Naive B cell (primary cell): ENCODE data around the gene HCN4. TPM values are rescaled to one million over a fixed set of nuclear protein-coding genes. Genes with fewer than 3 reads are reported as not detected.

Experiments
- ATAC-seq, 2 donors: fragments of 150-1000 bp; cut with Tn5 transposase; 2 replicates each; pipeline ENCODE4 v1.10.0; 2021; ENCODE audit warnings: low read depth in 2 of 2, mild to moderate bottlenecking in 2 of 2, moderate library complexity in 2 of 2
- DNase-seq: peaks from one replicate; pipeline ENCODE4 v3.0.0; 2022
- H3K27ac Mint-ChIP-seq, 6 donors: one replicate each; pipeline ENCODE4 v1.8.0; 2020 to 2022; ENCODE audit warnings: mild to moderate bottlenecking in 6 of 6, mixed read lengths in 6 of 6, moderate library complexity in 5 of 6, inconsistent platforms in 2 of 6
- H3K27me3 Mint-ChIP-seq, 3 donors: one replicate each; pipeline ENCODE4 v1.8.0; 2021 to 2022; ENCODE audit warnings: mixed read lengths in 3 of 3, mild to moderate bottlenecking in 1 of 3
- H3K36me3 Mint-ChIP-seq, 2 donors: one replicate each; pipeline ENCODE4 v1.8.0; 2020 to 2022; ENCODE audit warnings: mixed read lengths in 2 of 2, inconsistent platforms in 1 of 2, mild to moderate bottlenecking in 1 of 2
- H3K4me1 Mint-ChIP-seq, 3 donors: one replicate each; pipeline ENCODE4 v1.8.0; 2020 to 2022; ENCODE audit warnings: mixed read lengths in 3 of 3, inconsistent platforms in 1 of 3, mild to moderate bottlenecking in 1 of 3, moderate library complexity in 1 of 3
- H3K4me3 Mint-ChIP-seq, 8 donors: one replicate each; pipeline ENCODE4 v1.8.0; 2020 to 2022; ENCODE audit warnings: mild to moderate bottlenecking in 8 of 8, mixed read lengths in 8 of 8, moderate library complexity in 8 of 8, inconsistent platforms in 2 of 8
- H3K9me3 Mint-ChIP-seq, 7 donors: one replicate each; pipeline ENCODE4 v1.8.0; 2020 to 2022; ENCODE audit warnings: mixed read lengths in 7 of 7, mild to moderate bottlenecking in 5 of 7, inconsistent platforms in 2 of 7, moderate library complexity in 1 of 7
- polyA plus RNA-seq, 6 donors: library from polyadenylated mRNA; unstranded; fragments of 300-500 nt; fragmentation: Illumina TruSeq; gene quantifications; one replicate each; pipeline ENCODE4 v1.2.3, GENCODE V29; 2021; ENCODE audit warnings: low read depth in 6 of 6

Gene HCN4
- polyA plus RNA-seq, 6 donors from 2014 or later = not detected

DNA sequence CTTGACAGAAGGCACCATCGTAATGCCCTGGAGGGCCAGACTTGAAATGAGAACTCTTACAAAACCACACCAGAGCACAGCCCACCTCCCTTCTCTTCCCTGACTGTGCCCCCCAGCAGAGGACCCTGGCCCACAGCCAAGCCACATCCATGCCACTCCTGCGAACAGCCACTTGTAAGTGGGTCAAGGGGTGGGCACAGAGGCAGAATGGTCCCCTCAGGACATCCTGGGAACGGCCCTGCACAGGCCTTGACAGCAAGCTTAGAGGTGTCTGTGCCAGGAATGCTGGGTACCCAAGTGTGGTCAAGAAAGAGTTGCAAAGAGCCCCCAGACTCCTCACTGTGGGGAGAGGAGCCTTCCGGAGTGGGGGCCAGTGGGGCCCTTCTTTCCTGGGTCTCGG is 33.3 kb downstream of the HCN4 start:
- Mint-ChIP-seq H3K9me3 (no peaks in the 10 kb centered on the region), H3K27ac (no peak overlapping the region), H3K4me3 (no peak overlapping the region), H3K27me3 (peaks cover 0 to 14% (median 4%) of the 10 kb centered on the region in 3 donors), H3K36me3 (no peaks in the 10 kb centered on the region), H3K4me1 (no peaks in the 10 kb centered on the region)
- ATAC-seq = no peak
- no peak for DNase-seq

DNA sequence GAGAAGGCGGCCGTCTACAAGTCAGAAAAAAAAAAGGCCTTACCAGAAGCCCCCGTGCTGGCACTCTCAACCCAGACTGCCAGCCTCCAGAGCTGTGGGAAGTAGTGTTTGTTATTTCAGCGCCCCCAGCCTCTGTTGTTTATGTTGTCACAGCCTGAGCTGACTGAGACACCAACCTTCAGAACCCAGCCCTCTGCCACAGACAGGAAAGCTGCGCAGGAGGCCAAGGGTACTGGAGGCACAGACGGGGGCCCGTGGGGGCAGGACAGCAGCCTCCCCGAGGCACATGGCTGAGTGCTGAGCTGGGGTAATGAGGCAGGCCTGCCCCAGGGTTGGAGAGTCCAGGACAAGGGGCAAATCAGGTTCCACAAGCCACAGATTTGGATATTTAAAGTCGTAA is 33.7 kb downstream of the HCN4 start:
- Mint-ChIP-seq H3K4me3 (no peak overlapping the region), H3K27me3 (peaks cover 0 to 14% (median 4%) of the 10 kb centered on the region in 3 donors), H3K27ac (no peak overlapping the region), H3K36me3 (no peaks in the 10 kb centered on the region), H3K4me1 (no peaks in the 10 kb centered on the region), H3K9me3 (no peaks in the 10 kb centered on the region)
- no peak for ATAC-seq
- no peak for DNase-seq

DNA sequence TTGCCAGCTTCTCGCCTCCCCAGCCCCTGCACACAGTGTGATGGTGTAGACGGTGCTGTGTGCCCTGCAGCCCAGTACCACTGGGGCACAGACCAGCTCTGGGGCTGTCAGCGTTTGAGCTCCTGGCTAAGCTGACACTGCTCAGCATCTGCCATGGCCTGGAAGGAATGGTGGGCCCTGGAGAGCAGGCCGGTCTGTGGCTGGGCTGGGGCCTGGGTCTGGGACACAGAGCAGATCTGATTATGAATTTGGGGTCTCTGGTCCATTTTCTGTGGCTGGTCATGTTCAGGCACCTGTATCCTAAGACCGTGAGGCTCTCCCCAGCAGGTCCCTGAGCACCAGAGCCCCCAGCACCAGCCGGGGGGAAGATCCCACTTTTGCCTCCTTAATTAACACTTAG is 34.7 kb downstream of the HCN4 start:
- Mint-ChIP-seq H3K9me3 (no peaks in the 10 kb centered on the region), H3K4me1 (no peaks in the 10 kb centered on the region)
- ATAC-seq = no peak

DNA sequence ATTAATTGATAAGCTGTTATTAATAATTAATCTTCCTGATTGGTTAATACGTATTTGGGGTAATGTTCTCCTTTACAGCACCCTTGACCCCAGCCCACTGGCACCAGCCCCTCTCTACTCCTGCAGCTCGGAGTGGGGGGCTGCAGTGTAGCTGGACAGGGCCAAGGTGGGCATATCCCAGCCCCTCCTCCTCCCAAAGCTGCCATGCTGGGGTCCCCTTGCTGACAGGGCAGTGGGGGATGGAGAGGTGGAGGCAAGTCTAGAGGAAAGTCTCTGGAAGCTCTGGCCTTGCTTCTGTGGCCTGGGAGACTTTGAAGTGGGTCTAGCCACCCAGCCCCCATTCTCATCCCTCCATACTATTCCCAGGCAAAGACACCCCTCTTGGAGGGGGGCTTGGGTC is 35.8 kb downstream of the HCN4 start:
- H3K27me3 Mint-ChIP-seq = peaks cover 0 to 17% (median 5%) of the 10 kb centered on the region in 3 donors
- no peak overlapping the region for H3K4me3 Mint-ChIP-seq
- H3K27ac Mint-ChIP-seq = no peak overlapping the region
- DNase-seq = no peak
- H3K4me1 Mint-ChIP-seq = peaks cover 0 to 1% (median 0%) of the 10 kb centered on the region in 3 donors
- H3K36me3 Mint-ChIP-seq = no peaks in the 10 kb centered on the region
- ATAC-seq = no peak
- H3K9me3 Mint-ChIP-seq = no peaks in the 10 kb centered on the region

More for the DNA sequence above, 34.7 kb downstream of the HCN4 start:
- DNase-seq = no peak
- no peak overlapping the region for H3K4me3 Mint-ChIP-seq
- no peak overlapping the region for H3K27ac Mint-ChIP-seq
- H3K27me3 Mint-ChIP-seq = peaks cover 0 to 14% (median 4%) of the 10 kb centered on the region in 3 donors
- H3K36me3 Mint-ChIP-seq = no peaks in the 10 kb centered on the region

DNA sequence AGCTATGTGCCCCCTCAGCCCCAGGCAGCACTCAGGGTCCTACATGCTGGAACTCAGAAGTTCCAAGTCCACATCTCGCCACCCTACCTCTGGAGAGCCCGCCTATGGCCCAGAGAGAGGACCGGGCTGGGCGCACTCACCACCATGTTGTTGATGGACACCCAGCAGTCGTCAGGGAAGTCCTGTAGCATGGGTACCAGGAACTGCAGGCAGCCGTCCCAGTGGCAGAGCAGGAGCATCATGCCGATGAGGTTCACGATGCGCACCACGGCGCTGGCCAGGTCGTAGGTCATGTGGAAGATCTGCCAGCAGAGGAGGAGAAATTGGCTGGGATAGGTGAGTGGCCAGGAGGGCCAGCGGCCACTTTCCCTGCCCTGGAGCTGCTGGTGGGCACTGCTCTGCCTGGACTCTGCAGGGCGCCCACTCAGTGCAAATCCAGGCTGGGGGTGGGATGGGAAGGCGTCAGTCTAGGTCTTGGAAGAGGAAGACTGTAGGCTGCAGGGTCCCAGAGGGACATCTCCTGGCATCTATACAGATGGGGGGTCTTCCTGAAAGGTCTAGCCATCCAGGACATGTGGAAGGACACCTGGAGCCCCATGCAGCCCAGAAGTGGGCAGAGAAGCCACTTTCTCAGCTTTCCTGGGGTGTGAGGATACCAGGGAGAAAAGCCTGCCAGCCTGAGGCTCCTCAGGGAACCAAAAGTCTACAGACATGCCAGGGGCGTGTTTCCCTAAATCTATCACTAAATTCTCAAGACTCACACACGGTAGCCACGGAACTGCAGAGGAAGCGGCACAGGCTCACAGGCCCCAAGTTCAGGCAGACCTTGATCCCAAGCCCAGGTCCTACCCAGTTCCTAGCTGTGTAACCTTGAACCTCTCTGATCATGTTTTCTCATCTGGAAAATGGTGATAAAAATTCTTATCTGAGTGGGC is 36.5 kb downstream of the HCN4 start:
- no peak for ATAC-seq

DNA sequence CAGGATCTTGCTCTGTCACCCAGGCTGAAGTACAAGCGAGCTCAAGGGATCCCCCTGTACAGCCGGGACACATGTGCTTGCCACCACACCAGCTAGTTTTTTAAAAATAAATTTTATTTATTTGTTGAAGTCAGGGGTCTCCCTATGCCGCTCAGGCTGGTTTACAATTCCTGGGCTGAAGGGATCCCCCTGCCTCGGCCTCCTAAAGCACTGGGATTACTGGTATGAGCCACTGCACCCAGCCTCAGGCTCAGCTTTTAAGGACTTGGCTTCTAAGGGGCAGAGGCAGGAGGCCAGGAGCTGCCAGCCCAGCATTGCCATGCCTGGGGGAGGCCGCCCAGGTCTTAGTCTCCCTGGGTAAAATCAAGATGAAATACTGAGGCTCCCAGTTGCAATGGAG is 37.3 kb downstream of the HCN4 start:
- no peak for ATAC-seq
- H3K9me3 Mint-ChIP-seq = no peaks in the 10 kb centered on the region
- H3K36me3 Mint-ChIP-seq = no peaks in the 10 kb centered on the region
- H3K4me3 Mint-ChIP-seq = no peak overlapping the region
- peaks cover 0 to 5% (median 2%) of the 10 kb centered on the region in 3 donors for H3K4me1 Mint-ChIP-seq
- H3K27ac Mint-ChIP-seq = no peak overlapping the region
- H3K27me3 Mint-ChIP-seq = peaks cover 0 to 14% (median 6%) of the 10 kb centered on the region in 3 donors
- no peak for DNase-seq

More for the DNA sequence above, 36.5 kb downstream of the HCN4 start:
- Mint-ChIP-seq H3K4me1 (peaks cover 0 to 5% (median 2%) of the 10 kb centered on the region in 3 donors), H3K36me3 (no peaks in the 10 kb centered on the region), H3K9me3 (no peaks in the 10 kb centered on the region), H3K27me3 (peaks cover 0 to 21% (median 7%) of the 10 kb centered on the region in 3 donors), H3K27ac (no peak overlapping the region), H3K4me3 (no peak overlapping the region)
- no peak for DNase-seq

DNA sequence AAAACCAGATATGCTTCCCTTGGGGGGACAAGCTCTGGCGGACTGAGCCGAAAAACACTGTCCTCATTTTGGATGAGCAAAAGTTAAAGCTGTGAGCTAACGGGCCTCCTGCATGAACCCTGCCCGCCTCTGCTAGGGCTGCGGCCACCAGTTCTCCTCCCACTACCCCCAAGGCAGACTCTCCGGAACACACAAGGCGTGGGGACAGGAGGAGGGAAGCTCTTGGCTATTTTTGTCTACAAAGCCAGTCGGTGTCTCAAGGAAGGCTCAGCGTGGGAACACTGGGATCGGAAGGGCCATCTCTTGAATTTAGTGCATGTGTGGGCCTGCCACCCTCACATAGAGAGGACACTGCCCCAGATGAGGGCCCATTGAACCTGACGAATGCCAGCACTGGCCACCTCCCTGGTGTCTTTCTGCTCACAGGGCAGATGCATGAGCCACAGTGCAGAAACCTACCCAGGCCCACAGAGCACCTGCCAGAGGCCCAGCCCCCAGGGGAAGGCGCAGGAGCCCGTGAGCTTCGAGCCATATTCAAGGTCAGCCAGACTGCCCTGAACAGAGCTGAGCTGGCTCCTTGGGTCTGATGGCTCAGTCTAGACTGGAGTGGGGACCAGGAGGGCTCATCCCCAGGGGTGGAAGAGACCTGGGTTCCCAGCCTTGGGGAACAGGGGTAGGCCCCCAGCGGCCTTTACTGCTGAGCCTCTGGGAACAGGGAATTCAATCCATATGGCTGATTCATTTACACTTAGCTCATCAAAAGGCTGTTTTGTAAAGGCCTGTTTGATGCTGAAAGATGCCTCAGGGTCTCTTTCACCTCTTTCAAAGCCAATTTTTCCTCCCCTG is 38.3 kb downstream of the HCN4 start:
- Mint-ChIP-seq H3K27ac (no peak overlapping the region), H3K36me3 (no peaks in the 10 kb centered on the region), H3K4me1 (peaks cover 5 to 10% (median 9%) of the 10 kb centered on the region in 3 donors), H3K4me3 (no peak overlapping the region), H3K27me3 (peaks cover 0 to 18% (median 6%) of the 10 kb centered on the region in 3 donors), H3K9me3 (no peaks in the 10 kb centered on the region)
- ATAC-seq (no peak), DNase-seq (no peak)

DNA sequence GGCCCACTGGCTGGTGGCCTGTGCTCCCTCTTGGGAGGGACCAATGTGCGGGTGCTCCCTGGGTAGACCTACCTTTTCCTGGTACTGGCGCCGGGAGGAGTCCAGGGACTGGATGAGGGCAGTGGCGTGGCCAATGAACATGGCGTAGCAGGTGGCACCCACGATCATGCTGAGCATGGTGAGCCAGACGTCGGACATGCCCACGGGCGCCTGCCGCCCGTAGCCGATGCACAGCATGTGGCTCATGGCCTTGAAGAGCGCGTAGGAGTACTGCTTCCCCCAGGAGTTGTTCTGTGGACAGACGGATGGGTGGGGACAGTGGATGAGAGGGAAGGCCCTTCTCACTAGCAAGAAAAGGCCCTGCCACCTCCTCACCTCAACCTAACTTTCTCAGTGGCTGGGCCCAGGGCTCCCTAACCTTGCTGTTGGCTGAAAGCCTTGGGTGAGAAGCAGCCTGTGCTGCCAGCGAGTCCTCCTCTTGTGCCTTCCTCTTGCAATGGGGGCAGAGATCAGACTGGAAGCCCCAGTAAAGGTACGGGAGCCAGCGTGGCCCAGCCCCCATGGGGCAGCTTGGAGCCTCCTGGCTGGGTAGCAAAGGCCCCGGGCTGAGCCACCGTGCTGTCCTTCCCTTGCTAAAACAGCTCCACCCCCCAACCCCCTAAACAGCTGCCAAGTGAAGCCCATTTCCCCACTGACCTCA is 39.1 kb downstream of the HCN4 start:
- Mint-ChIP-seq H3K27ac (no peak overlapping the region), H3K4me3 (no peak overlapping the region), H3K4me1 (peaks cover 9 to 11% (median 10%) of the 10 kb centered on the region in 3 donors), H3K27me3 (peaks cover 0 to 20% (median 6%) of the 10 kb centered on the region in 3 donors), H3K9me3 (peaks cover 0 to 2% (median 0%) of the 10 kb centered on the region in 7 donors), H3K36me3 (no peaks in the 10 kb centered on the region)
- DNase-seq (no peak), ATAC-seq (no peak)

DNA sequence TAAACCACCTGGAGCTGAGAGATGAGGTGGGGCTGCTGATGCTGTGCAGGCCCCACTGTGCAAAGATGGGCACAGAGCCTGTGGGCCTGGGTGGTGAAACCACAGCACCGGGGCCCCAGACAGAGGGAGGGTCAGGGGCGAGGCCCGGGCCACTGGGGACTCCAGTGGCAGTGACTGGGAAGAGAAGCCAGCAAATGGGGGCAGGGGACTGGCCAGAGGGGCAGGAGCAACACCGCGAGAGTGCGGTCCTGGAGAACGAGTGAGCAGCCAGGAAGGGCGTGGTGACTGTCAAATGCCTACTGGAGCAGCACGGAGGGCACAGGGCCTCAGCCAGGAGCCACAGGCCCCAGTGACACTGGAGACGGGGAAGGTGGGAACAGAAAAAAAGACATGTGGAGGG is 39.8 kb downstream of the HCN4 start:
- DNase-seq (no peak), ATAC-seq (no peak)
- peaks cover 0 to 4% (median 0%) of the 10 kb centered on the region in 7 donors for H3K9me3 Mint-ChIP-seq
- H3K36me3 Mint-ChIP-seq = no peaks in the 10 kb centered on the region
- H3K4me1 Mint-ChIP-seq = peaks cover 9 to 13% (median 10%) of the 10 kb centered on the region in 3 donors
- H3K4me3 Mint-ChIP-seq = no peak overlapping the region
- H3K27me3 Mint-ChIP-seq = peaks cover 0 to 20% (median 6%) of the 10 kb centered on the region in 3 donors
- H3K27ac Mint-ChIP-seq = peak overlapping the region in 1 of 6 donors; percentile 91

DNA sequence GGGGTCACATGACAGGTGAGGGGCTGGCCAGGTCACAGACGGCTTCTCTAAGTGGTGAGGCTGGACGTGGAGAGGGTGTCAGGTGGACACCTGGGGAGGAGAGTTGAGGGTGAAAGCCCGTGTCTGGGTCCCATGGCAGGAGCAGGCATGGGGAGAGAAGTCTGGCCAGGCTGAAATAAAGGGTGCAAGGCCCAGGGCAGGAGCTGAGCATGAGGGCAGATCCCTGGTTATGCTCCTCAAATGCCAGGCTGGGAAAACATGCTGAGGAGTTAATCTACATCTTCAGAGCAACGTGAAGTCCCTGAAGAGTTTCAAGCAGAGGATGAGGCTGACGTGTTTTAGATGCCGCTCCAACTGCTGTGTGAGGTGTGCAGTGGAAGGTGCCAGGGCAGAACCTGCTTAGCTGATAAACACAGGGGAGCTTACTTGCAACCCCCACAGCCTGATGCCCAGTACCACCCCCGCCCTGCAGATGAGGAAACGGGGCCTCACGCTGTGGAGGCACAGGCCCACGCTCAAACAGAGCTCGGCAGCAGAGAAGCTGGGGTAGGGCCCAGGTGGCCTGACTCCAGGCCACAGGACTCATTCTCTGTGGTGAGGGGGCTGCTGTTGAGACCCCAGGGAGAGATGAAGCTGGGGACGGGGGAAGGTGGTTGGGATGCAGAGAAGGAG is 40.5 kb downstream of the HCN4 start:
- H3K36me3 Mint-ChIP-seq = no peaks in the 10 kb centered on the region
- DNase-seq = no peak
- no peak for ATAC-seq
- peak overlapping the region in 2 of 6 donors; percentile 47 to 91 for H3K27ac Mint-ChIP-seq
- H3K4me1 Mint-ChIP-seq = peaks cover 9 to 13% (median 10%) of the 10 kb centered on the region in 3 donors
- no peak overlapping the region for H3K4me3 Mint-ChIP-seq
- peaks cover 0 to 20% (median 6%) of the 10 kb centered on the region in 3 donors for H3K27me3 Mint-ChIP-seq
- peaks cover 0 to 4% (median 0%) of the 10 kb centered on the region in 7 donors for H3K9me3 Mint-ChIP-seq

DNA sequence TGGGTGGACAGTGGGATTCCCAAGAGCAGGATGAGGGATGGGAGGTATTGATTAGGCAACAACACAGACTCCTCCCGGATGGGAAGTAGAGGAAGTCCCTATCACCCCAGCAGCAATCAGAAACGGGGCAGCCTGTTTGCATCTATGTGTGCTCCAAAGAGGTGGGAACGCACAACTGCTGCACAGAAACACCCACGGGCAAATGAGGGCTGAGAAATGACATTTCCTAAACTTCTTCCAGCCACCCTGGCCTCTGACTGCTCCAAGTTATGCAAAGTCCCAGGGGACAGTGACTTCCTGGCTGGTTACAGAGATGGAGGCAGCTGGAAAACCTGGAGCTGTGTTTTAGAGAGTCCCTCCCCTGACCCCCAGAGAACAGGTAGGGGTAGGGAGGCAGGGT is 42.6 kb downstream of the HCN4 start:
- Mint-ChIP-seq H3K36me3 (no peaks in the 10 kb centered on the region), H3K27ac (peak overlapping the region in 1 of 6 donors; percentile 5), H3K4me3 (no peak overlapping the region), H3K27me3 (peaks cover 0 to 25% (median 6%) of the 10 kb centered on the region in 3 donors), H3K4me1 (peaks cover 9 to 13% (median 10%) of the 10 kb centered on the region in 3 donors), H3K9me3 (peaks cover 0 to 4% (median 0%) of the 10 kb centered on the region in 7 donors)
- DNase-seq (no peak), ATAC-seq (no peak)

DNA sequence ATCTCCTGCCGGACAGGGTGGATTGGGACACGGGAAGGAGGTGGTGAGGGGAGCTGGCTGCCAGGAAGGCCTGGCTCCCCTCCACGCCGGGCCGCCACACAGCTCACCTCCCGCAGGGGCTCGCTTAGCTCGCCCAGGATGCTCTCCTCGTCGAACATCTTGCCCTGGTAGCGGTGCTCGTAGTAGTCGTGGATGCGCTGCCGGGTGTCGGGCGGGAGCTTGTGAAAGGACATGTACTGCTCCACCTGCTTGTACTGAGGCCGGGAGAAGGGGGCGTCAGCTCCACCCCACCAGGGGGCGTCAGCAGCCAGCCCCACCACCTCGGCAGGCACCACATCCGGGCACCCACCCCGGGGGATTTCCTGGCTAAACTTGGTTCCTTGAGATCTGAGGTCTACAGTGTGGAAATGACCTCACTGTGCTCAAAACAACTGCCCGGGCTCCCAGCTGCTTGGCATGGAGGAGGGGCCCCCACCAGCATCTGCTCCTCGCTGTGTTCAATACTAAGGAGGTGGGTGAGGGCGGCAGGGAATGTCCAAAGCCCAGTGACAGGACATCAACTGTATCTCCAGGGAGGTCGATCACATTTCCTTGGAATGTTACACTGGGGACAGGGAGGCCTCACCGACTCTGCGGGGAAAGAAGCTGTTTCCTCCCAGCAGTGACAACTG is 43.4 kb downstream of the HCN4 start:
- peak; percentile 32 to 48 for ATAC-seq
- no peaks in the 10 kb centered on the region for H3K36me3 Mint-ChIP-seq
- peaks cover 0 to 25% (median 6%) of the 10 kb centered on the region in 3 donors for H3K27me3 Mint-ChIP-seq
- no peak for DNase-seq
- peak overlapping the region in 2 of 6 donors; percentile 21 to 42 for H3K27ac Mint-ChIP-seq
- peaks cover 9 to 13% (median 10%) of the 10 kb centered on the region in 3 donors for H3K4me1 Mint-ChIP-seq
- peaks cover 0 to 4% (median 0%) of the 10 kb centered on the region in 7 donors for H3K9me3 Mint-ChIP-seq
- no peak overlapping the region for H3K4me3 Mint-ChIP-seq
